Measurements from ENCODE around the gene KIF20A. TPM values are rescaled to one million over a fixed set of nuclear protein-coding genes. Genes with fewer than 3 reads are reported as not detected.

The KIF20A gene
- total RNA-seq, 1 experiment from 2014 or later: 88.6 TPM

Other genes with a start within 250 kb of the KIF20A start
- 23.8 and 25.1 TPM in 2 replicates for gene FAM13B, start 146.0 kb upstream of the KIF20A start, total RNA-seq (2021)
- gene WNT8A, start 95.1 kb upstream of the KIF20A start, total RNA-seq (2021): 0.35 TPM in 1 of 2 replicates, not detected in the other
- 0.98 and 1.9 TPM in 2 replicates for gene NME5, start 39.7 kb upstream of the KIF20A start, total RNA-seq (2021)
- gene BRD8, start 482 bp upstream of the KIF20A start, total RNA-seq (2021): 126 and 171 TPM in 2 replicates
- gene CDC23, start 34.2 kb downstream of the KIF20A start, total RNA-seq (2021): 40.5 and 42.4 TPM in 2 replicates
- gene GFRA3, start 95.5 kb downstream of the KIF20A start, total RNA-seq (2021): 0.68 TPM in 1 of 2 replicates, not detected in the other
- 36.2 and 39.5 TPM in 2 replicates for gene CDC25C, start 152.7 kb downstream of the KIF20A start, total RNA-seq (2021)
- gene FAM53C, start 159.2 kb downstream of the KIF20A start, total RNA-seq (2021): 46.6 and 65.1 TPM in 2 replicates
- gene KDM3B, start 173.6 kb downstream of the KIF20A start, total RNA-seq (2021): 75.0 and 76.7 TPM in 2 replicates